ENCODE data around the gene COCH.
"Not testable (repeated sequence)": the region's sequence is repeated elsewhere in the genome, so short reads cannot be mapped to it uniquely, and the experiment has no call there.

COCH gene

DNA sequence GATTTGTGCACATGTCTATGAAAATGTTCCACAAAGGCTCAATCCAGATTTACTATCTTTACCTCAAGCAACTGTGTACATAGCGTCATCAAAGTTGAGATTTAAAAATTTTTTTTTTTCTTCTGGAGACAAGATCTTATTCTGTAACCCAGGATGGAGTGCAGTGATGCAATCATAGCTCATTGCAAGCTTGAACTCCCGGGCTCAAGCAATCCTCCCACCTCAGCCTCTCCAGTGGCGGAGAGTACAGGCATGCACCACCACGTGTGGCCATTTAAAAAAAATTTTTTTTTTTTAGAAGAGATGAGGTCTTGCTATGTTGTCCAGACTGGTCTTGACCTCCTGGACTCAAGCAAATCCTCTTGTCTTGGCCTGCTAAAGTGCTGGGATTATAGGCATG is 2.3 kb downstream of the COCH start:
- no peak for DNase-seq

DNA sequence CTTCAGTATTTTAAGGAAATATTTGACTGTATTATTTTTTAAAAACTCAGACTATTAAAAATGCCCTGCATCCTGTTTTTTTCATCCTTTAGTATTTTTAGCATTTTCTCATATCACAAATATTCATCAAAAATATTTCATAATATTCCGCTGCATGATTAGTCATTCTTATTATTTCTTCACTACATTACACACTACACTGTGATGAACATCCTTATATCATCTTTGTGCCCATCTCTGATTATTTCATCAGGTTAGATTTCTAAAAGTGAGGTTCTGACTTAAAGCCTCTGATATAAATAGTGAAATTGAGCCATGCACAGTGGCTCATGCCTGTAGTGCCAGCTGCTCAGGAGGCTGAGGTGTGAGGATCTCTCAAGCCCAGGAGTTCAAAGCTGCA is 8.1 kb downstream of the COCH start:
- peak in 2 of 3 donors; percentile 40 to 49 for DNase-seq

- DNase-seq = no peak
These were observed 9.3 kb downstream of the COCH start for GRCh38 chr14:30883508-30884294.

GRCh38 chr14:30884901-30885300 is 10.5 kb downstream of the COCH start:
- no peak for DNase-seq

- no peak for DNase-seq
These were observed 11.7 kb downstream of the COCH start for GRCh38 chr14:30885840-30886740.

DNA sequence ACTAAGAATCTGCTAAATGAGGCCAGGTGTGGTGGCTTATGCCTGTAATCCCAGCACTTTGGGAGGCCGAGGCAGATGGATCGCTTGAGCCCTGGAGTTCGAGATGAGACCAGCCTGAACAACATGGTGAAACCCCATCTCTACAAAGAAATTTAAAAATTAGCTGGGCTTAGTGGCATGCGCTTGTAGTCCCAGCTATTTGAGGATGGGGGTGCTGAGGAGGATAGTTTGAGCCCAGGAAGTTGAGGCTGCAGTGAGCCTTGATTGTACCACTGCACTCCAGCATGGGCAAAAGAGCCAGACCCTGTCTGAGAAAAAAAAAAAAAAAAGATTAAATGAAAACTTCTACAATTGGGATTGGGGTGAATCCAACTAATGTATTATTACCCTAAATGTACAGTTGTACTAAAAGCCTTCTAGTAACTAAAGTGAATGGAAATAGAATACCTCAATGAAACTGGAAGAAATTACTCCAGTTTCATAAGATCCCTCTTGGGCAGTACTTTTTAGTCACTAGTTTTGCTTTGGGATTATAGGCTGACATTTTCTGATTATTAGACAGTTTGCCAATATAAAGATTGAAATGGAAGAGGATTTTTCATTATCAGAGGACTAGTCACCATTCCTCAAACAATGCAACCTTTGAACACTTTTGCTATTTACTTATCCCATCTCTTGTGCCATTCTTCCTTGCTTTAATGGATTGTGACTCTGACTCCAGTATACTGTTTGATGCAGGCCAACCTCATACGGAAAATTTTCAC is 14.3 kb downstream of the COCH start:
- no peak for DNase-seq

DNA sequence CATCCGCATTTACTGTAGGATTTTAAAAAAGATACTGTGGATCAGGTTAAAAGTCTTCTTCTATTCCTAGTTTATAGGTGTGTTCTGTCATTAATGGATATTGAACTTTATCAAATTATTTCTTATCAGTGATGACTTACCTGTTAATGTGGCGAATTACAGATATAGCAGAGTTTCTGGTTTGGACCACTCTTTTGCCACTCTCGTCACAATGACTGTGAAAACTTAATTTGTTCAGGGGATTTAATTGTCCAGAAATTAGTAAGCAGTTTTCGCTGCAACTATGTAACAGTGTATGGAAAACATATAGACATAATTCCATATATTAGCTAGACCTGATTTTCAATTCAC is 14.9 kb downstream of the COCH start:
- DNase-seq = no peak

DNA sequence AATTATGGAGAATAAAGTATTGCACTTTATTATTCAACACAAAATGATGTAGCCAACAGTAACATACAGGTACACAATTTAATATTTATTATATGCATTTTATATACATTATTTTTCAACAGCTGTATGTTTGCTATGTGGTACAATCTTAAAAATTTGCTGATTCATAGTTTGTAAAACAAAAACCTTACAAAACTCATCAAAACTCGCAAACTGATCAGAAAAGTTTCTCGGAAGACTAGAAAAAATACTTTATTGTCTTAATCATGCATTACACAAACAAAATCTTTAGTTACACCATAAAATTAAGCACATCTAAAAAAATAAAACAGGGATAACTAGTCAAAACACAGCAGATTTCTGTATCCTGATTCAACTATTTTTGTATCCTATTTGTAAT is 19.5 kb downstream of the COCH start:
- no peak for DNase-seq

DNA sequence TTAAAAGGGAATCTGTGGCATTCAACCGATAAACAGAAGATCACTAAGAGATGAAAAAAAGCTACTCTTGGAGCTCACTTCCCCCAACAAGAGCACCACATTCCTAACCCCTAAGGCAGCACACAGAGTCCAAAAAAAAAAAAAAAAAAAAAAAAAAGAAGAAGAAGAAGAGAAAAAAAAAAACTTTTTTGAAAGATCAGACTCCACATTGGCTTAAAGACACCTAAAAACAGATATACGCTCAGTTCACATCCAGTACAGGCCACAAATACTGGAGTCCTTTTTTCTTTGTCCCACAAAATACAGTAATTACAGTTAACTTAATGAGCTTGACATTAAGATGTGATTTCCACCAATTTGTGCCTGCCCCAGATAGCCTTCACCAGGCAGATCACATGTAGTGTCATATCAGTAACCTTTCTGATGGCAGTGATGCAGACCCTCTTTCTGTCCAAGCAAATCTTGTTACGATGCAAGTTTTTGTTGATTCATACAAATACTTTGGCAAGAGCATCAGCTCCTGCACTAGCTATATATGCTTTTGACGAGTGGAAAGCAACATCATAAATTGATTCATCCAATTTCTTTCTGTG is 20.7 kb downstream of the COCH start:
- DNase-seq = no peak

DNA sequence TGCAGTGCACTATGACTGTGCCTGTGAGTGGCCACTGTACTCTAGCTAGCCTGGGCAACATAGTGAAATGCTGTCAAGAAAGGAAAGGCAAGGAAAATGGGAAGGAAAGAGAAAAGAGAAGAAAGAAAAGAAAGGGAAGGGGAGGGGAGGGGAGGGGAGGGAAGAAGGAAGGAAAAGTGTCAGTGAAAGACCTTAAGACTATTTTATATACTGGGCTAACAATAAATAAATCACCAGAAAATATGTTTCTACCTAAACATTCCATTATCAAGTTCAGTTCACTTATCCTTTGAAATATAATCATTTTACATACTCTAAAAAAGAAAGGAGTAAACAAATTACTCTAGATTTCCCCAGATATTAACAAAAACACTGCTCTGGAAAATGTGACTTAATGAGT is 22.1 kb downstream of the COCH start:
- no peak for DNase-seq

DNA sequence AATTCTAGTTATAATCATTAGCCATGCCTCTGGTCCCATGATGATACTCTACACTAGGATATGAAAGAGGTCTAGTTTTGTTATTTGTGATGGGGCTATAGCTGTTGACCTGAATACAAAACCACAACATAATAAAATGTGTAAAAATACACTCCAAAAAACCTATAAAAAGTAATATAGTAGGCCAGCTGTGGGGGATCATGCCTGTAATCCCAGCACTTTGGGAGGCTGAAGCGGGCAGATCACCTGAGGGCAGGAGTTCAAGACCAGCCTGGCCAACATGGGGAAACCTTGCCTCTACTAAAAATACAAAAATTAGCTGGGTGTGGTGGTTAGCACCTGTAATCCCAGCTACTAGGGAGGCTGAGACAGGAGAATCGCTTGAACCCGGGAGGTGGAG is 22.8 kb downstream of the COCH start:
- DNase-seq = not testable (repeated sequence)

DNA sequence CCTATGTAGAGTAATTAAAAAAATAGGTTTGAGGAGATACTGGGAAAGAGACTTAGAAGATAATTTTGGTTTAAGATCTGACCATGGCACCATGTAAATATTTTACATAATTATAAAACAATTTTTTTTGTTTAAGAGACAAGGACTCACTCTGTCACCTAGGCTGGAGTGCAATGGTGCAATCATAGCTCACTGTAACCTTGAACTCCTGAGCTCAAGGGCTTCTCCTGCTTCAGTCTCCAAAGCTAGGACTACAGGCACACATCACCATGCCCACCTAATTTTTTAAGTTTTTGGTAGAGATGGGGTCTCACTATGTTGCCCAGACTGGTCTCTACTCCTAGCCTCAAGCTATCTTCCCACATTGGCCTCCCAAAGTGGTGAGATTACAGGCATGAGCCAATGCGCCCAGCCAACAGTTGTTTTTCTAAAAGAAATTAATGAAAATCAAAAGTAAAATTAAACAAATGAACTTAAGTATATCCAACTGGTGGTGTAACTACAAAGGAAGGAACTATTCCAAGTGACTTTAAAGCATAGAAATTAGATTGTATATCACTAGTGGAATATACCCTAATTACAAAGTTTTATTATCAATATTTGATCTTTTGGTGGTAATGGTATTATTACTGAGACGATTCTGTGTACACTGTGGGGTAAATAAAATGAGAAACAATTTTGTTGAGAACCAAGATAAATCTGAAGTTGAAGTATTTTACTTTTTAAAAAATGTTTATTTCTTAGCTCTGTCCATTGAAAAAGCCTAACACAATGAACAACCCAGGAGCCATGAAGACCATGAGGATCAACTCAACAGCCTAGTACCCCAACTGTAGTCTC is 29.1 kb downstream of the COCH start:
- DNase-seq = no peak

DNA sequence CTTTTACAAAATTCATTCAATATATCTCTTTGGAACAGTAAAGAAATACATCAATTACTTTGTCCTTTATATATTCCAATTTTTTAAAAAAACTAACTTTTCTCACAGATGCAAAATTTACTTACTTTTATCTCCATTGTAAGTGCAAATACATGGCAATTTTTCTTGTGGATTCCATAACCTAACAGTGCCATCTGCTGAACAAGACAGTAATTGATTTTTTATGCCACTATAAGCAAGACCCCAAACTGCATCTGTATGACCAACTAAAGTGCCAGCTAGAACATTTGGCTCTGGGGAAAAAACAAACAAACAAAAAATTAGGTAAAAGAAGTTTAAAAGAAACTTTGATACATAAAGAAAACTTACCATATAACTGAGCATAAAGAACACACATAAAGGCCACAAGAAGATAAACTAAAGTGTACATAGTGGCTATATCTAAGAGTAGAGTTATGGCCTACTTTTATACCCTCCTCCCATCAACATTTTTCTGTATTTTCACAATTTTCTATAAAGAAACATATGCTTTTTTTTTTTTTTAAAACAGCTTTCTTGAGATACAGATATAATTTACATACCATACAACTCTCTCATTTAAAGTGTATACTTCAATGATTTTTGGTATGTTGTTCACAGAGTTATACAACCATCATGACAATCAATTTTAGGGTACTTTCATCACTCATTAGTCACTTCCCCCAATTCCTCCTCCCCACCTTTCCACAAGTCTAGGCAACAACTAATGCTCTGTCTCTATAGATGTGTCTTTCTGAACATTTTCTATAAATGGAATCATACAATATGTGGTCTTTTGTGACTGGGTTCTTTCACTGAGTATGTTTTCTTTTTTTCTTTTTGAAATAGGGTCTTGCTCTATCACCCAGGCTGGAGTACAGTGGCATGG is 32.6 kb downstream of the COCH start:
- peak in 2 of 3 donors; percentile 10 to 31 for DNase-seq

- no peak for DNase-seq
These were observed 33.3 kb downstream of the COCH start for GRCh38 chr14:30907659-30908057.

DNA sequence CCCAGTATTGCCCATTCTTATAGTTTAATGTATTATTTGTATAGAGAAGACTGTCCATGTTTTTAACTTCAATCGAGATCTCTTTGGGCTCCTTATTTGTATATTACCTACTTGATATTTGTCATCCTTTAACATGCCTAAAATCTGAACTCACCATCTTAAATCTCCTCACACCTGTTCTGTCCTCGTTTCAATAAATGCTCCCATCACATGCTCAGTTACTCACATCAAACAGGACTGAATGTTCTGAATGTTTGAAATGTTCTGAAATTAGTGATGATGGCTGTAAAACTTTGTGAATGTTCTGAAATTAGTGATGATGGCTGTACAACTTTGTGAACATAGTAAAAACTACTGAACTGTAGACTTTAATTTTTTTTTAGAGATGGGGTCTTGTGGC is 34.5 kb downstream of the COCH start:
- DNase-seq = no peak

GRCh38 chr14:30914812-30915211 is 40.5 kb downstream of the COCH start:
- no peak for DNase-seq

DNA sequence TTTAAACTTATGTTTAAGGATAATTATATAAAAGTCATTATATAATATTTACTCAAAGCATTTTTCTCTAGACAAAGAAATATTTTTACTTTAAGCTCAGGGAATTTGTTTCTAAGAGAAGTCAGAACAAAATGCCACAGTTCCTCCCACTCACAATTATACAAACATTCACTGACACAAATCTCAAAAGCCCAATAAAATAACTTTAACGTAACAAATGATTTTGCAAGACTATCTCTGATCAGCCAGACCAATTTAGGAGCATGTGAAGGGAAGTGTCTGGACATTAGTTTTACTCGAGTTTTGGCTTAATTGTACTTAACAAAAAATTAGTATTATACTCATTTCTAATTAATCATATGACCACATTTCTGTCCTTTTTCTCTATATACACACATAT is 41.2 kb downstream of the COCH start:
- no peak for DNase-seq

GRCh38 chr14:30921305-30921704 is 46.9 kb downstream of the COCH start:
- peak in 2 of 3 donors; percentile 7 to 14 for DNase-seq

DNA sequence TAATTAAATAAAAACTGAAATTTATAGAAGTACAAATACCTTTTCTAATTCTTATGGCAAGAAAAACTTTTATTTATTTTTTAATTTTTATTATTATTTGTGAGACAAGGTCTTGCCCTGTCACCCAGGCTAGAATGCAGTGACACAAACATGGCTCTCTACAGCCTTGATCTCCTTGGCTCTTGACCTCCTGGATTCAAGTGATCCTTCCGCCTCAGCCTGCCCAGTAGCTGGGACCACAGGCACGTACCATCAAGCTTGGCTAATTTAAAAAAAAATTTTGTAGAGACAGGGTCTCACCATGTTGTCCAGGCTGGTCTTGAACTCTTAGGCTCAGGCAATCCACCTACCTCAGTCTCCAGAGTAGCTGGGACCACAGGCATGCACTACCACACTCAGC is 47.4 kb downstream of the COCH start:
- DNase-seq = no peak

DNA sequence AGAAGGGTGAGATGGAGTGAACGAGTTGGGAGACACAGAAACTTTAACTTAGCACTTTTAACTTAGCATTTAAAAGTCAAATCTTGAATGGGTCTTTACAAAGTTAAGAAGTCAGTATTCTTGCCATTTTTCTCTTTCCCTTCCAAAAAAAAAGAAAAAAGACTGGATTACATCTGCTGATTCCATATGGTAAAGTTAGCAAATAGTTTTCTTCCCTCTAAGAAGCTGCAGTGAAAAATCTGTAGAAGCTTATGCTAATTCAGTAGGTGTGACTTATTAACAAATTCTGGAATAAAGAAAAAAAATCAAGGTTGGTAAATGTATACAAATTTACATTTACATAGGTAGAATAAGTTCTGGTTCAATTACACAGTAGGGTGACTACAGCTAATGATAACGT is 50.9 kb downstream of the COCH start:
- DNase-seq = no peak

DNA sequence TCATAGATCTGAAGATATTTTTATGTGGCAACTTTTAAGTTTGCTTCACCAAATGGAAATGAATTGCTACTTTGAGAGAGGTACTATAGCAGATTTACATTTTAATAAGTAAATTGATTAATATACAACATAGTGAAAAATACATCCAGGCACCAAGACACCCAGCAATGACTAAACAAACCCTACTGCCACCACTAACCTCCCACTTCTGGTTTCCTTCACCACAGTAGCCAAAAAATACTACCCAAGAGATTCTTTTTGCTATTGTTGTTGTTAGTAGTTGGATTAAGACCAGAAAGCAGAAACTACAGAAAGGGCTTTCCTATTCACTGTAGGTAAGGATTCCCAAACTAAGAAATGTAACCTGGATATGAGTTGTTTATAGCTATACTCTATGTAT is 54.1 kb downstream of the COCH start:
- DNase-seq = peak in 1 of 3 donors; percentile 6

Measured in suppressor macrophage treated with lipopolysaccharide for 1 hour (primary cell).